Gastrocnemius medialis (tissue), 4 donors: Measurements from ENCODE around the gene TMC2. TPM values are rescaled to one million over a fixed set of nuclear protein-coding genes. Genes with fewer than 3 reads are reported as not detected.

Experiments used
- ATAC-seq, 2 donors: fragments of 150-250 bp; one replicate each; pipeline ENCODE4 v1.9.1; 2016
- DNase-seq, 2 donors: peaks; one replicate each; pipeline ENCODE4 v3.0.0-alpha.2; 2019
- H3K27ac ChIP-seq, 4 donors: fragments of 200-600 bp; sonication (generic); 1 replicate in 1 of 4; 2 replicates in 3 of 4; pipeline ENCODE4 v1.5.1; 2016 to 2018; ENCODE audit warnings: mild to moderate bottlenecking in 2 of 4, moderate library complexity in 1 of 4
- H3K27me3 ChIP-seq, 3 donors: fragments of 200-600 bp; sonication (generic) in 2 of 3; 1 replicate in 1 of 3; 2 replicates in 2 of 3; pipeline versions ENCODE4 v1.5.1 to v1.6.0; 2016 to 2019; ENCODE audit warnings: mild to moderate bottlenecking in 1 of 3, moderate library complexity in 1 of 3
- H3K36me3 ChIP-seq, 2 donors: fragments of 200-600 bp; sonication (generic) in 1 of 2; one replicate each; pipeline ENCODE4 v1.5.1; 2017 to 2018
- H3K4me1 ChIP-seq, 2 donors: fragments of 200-600 bp; sonication (generic) in 1 of 2; one replicate each; pipeline ENCODE4 v1.5.1; 2016 to 2017; ENCODE audit warnings: mild to moderate bottlenecking in 2 of 2
- H3K4me3 ChIP-seq, 4 donors: fragments of 200-600 bp; sonication (generic) in 3 of 4; 1 replicate in 1 of 4; 2 replicates in 3 of 4; pipeline ENCODE4 v1.5.1; 2016 to 2019; ENCODE audit warnings: mild to moderate bottlenecking in 2 of 4
- H3K9me3 ChIP-seq, 3 donors: fragments of 200-600 bp; sonication (generic) in 2 of 3; 1 replicate in 1 of 3; 2 replicates in 2 of 3; pipeline ENCODE4 v1.5.1; 2016 to 2019
- CTCF ChIP-seq, 5 experiments: fragments of 450-650 bp in 3 of 5; fragments of 200-600 bp in 2 of 5; sonication (generic) in 2 of 5; IDR thresholded peaks in 4 of 5; conservative IDR thresholded peaks in 1 of 5; 1 replicate in 4 of 5; 2 replicates in 1 of 5; pipeline ENCODE4 v1.5.1; 2016 to 2019; ENCODE audit warnings: antibody characterized with exemption in 5 of 5, mild to moderate bottlenecking in 3 of 5, moderate library complexity in 3 of 5
- POLR2A ChIP-seq, 2 donors: fragments of 450-650 bp; IDR thresholded peaks; one replicate each; pipeline ENCODE4 v1.6.1; 2017; ENCODE audit warnings: antibody characterized with exemption in 2 of 2, mild to moderate bottlenecking in 2 of 2, moderate library complexity in 2 of 2
- in situ Hi-C, 4 donors: fragments of 200-750 bp; cut with MboI; loops; one replicate each; pipeline versions ENCODE4 v1.15.0 to v1.8.0; 2017; ENCODE audit warnings: low sequenced_read_pairs in 4 of 4
- intact Hi-C: fragments of 100-400 bp; cut with DNase I; formaldehyde crosslinking; loops from one replicate; pipeline ENCODE4 v1.15.1; 2023; ENCODE audit warnings: low total_unique reads
- total RNA-seq, 4 donors: library from RNA; depleted of rRNA; stranded (reverse); fragments of >200 nt; gene quantifications; one replicate each; pipeline versions ENCODE4 v1.1.0 to v1.2.3, GENCODE V29; 2016

TMC2 gene
- total RNA-seq, 4 donors from 2014 or later: 0.10 TPM; not detected in 2

DNA sequence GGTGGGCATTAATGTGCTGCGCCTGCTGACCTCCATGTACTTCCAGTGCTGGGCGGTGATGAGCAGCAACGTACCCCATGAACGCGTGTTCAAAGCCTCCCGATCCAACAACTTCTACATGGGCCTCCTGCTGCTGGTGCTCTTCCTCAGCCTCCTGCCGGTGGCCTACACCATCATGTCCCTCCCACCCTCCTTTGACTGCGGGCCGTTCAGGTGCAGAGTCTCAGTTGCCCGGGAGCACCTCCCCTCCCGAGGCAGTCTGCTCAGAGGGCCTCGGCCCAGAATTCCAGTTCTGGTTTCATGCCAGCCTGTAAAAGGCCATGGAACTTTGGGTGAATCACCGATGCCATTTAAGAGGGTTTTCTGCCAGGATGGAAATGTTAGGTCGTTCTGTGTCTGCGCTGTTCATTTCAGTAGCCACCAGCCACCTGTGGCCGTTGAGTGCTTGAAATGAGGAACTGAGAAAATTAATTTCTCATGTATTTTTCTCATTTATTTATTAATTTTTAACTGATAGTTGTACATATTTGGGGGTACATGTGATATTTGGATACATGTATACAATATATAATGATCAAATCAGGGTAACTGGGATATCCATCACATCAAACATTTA, 80.8 kb downstream of the TMC2 start:
- no peaks in the 10 kb centered on the region for H3K27me3 ChIP-seq
- ATAC-seq (no peak), DNase-seq (no peak)
- H3K27ac ChIP-seq: no peak overlapping the region
- H3K4me1 ChIP-seq: no peaks in the 10 kb centered on the region
- no peaks in the 10 kb centered on the region for H3K36me3 ChIP-seq
- no peak overlapping the region for H3K4me3 ChIP-seq
- TF ChIP-seq POLR2A (IDR thresholded peaks at IDR 0.05) (no peak), CTCF (IDR thresholded peaks at IDR 0.05 in 4 of 5, conservative IDR thresholded peaks at IDR 0.05 in 1 of 5) (no peak)
- no peaks in the 10 kb centered on the region for H3K9me3 ChIP-seq
- in situ Hi-C loops (no loop called here), intact Hi-C loops (no loop called here)

- no peak overlapping the region for H3K27ac ChIP-seq
- no peak for TF ChIP-seq POLR2A (IDR thresholded peaks at IDR 0.05)
- no peak for TF ChIP-seq CTCF (IDR thresholded peaks at IDR 0.05 in 4 of 5, conservative IDR thresholded peaks at IDR 0.05 in 1 of 5)
- intact Hi-C loops: no loop called here
- H3K4me3 ChIP-seq: no peak overlapping the region
- in situ Hi-C loops: no loop called here
- no peaks in the 10 kb centered on the region for H3K36me3 ChIP-seq
- no peaks in the 10 kb centered on the region for H3K4me1 ChIP-seq
- no peak for ATAC-seq
- DNase-seq: no peak
- H3K27me3 ChIP-seq: no peaks in the 10 kb centered on the region
- H3K9me3 ChIP-seq: no peaks in the 10 kb centered on the region
These were observed 82.4 kb downstream of the TMC2 start for GRCh38 chr20:2618815-2619214.

GRCh38 chr20:2619337-2619736, 83.0 kb downstream of the TMC2 start:
- no peak overlapping the region for H3K4me3 ChIP-seq
- no peaks in the 10 kb centered on the region for H3K27me3 ChIP-seq
- no peaks in the 10 kb centered on the region for H3K4me1 ChIP-seq
- in situ Hi-C loops (no loop called here), intact Hi-C loops (no loop called here)
- ATAC-seq: no peak
- H3K9me3 ChIP-seq: no peaks in the 10 kb centered on the region
- TF ChIP-seq CTCF (IDR thresholded peaks at IDR 0.05 in 4 of 5, conservative IDR thresholded peaks at IDR 0.05 in 1 of 5) (no peak), POLR2A (IDR thresholded peaks at IDR 0.05) (no peak)
- H3K36me3 ChIP-seq: no peaks in the 10 kb centered on the region
- H3K27ac ChIP-seq: no peak overlapping the region
- DNase-seq: no peak

DNA sequence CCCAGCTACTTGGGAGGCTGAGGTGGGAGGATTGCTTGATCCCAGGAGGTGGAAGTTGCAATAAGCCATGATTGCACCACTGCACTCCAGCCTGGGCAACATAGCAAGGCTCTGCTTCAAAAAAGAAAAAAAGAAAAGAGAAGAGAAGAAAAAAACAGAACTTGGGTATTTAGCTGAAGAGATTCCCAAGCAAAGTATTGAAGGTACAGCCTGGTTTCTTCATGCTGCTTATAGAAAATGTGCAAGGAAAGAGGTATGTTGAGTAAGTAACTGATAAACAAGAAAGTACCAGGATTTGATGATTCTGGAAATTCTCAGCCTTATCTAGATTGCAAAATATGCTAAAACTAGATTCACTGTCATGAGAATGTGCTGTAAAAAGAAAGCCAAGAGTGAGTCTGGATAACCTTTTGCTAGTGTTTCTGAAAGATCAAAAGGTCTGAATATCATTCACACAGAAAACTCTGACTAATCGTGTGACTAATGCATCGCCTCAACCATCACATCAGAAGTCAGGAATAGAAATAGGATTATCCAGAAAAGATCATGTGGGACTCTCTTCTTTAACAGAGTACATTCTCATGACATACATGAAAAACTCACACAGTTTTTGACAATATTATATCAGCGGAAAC, 83.7 kb downstream of the TMC2 start:
- ATAC-seq (no peak), DNase-seq (no peak)
- Histone ChIP-seq H3K9me3 (no peaks in the 10 kb centered on the region), H3K27ac (no peak overlapping the region), H3K4me1 (no peaks in the 10 kb centered on the region), H3K36me3 (no peaks in the 10 kb centered on the region), H3K4me3 (no peak overlapping the region), H3K27me3 (no peaks in the 10 kb centered on the region)
- intact Hi-C loops (no loop called here), in situ Hi-C loops (no loop called here)
- TF ChIP-seq POLR2A (IDR thresholded peaks at IDR 0.05) (no peak), CTCF (IDR thresholded peaks at IDR 0.05 in 4 of 5, conservative IDR thresholded peaks at IDR 0.05 in 1 of 5) (no peak)
